HepG2 (cell line): ENCODE results near the gene OR2AT4. TPM values are rescaled to one million over a fixed set of nuclear protein-coding genes. Genes with fewer than 3 reads are reported as not detected.

Experiments
- CCDC6 ChIP-seq: sonication (generic); formaldehyde crosslinking; IDR thresholded peaks from 2 replicates; pipeline ENCODE4 v1.8.1; 2022; ENCODE audit warnings: mild to moderate bottlenecking, missing genetic modification reagents, moderate library complexity
- KIAA2018 ChIP-seq: sonication (generic); formaldehyde crosslinking; IDR thresholded peaks from 2 replicates; pipeline ENCODE4 v1.5.0; 2020; ENCODE audit warnings: mild to moderate bottlenecking, missing genetic modification reagents, borderline replicate concordance
- MIXL1 ChIP-seq: IDR thresholded peaks from 2 replicates; pipeline ENCODE4 v1.6.1; 2016
- NFIC ChIP-seq: IDR thresholded peaks from 2 replicates; pipeline ENCODE4 v1.6.1; 2012; ENCODE audit warnings: mild to moderate bottlenecking, low read length, inconsistent platforms
- PCBP1 ChIP-seq: fragments of 200-400 bp; formaldehyde crosslinking; IDR thresholded peaks from 2 replicates; pipeline ENCODE4 v1.6.1; 2017; ENCODE audit warnings: mild to moderate bottlenecking, low read depth, low read length, borderline replicate concordance
- SKIL ChIP-seq: sonication (generic); formaldehyde crosslinking; IDR thresholded peaks from 2 replicates; pipeline ENCODE4 v1.8.0; 2022; ENCODE audit warnings: missing genetic modification reagents, mild to moderate bottlenecking, moderate library complexity, borderline replicate concordance
- SNAPC2 ChIP-seq: sonication (generic); formaldehyde crosslinking; IDR thresholded peaks from 2 replicates; pipeline ENCODE4 v1.8.1; 2022; ENCODE audit warnings: mild to moderate bottlenecking, missing genetic modification reagents
- SNRNP70 ChIP-seq: fragments of 200-400 bp; formaldehyde crosslinking; IDR thresholded peaks from 2 replicates; pipeline ENCODE4 v1.6.1; 2017; ENCODE audit warnings: mild to moderate bottlenecking, low read depth, low read length, moderate library complexity
- TRIM22 ChIP-seq: fragments of 450-650 bp; IDR thresholded peaks from 2 replicates; pipeline ENCODE4 v1.6.1; 2017
- ZEB1 ChIP-seq: IDR thresholded peaks from 2 replicates; pipeline ENCODE4 v1.6.1; 2012; ENCODE audit warnings: mild to moderate bottlenecking, low read depth, inconsistent platforms; ENCODE audit not compliant: insufficient replicate concordance
- ZFX ChIP-seq: sonication (generic); formaldehyde crosslinking; IDR thresholded peaks from 2 replicates; pipeline ENCODE4 v1.4.0; 2020; ENCODE audit warnings: mild to moderate bottlenecking, low read depth, missing genetic modification reagents, moderate library complexity
- ZNF331 ChIP-seq: sonication (generic); formaldehyde crosslinking; IDR thresholded peaks from 2 replicates; pipeline ENCODE4 v1.4.0; 2020; ENCODE audit warnings: missing genetic modification reagents
- ZNF451 ChIP-seq: sonication (generic); formaldehyde crosslinking; IDR thresholded peaks from 2 replicates; pipeline ENCODE4 v1.5.0; 2020; ENCODE audit warnings: mild to moderate bottlenecking, missing genetic modification reagents
- ZNF598 ChIP-seq: sonication (generic); formaldehyde crosslinking; IDR thresholded peaks from 2 replicates; pipeline ENCODE4 v1.5.1; 2020; ENCODE audit warnings: mild to moderate bottlenecking, missing genetic modification reagents, borderline replicate concordance
- ZNF724P ChIP-seq: sonication (generic); formaldehyde crosslinking; IDR thresholded peaks from 2 replicates; pipeline ENCODE4 v1.8.0; 2022; ENCODE audit warnings: missing genetic modification reagents, borderline replicate concordance
- ZSCAN5A ChIP-seq: sonication (generic); formaldehyde crosslinking; IDR thresholded peaks from 2 replicates; pipeline ENCODE4 v1.8.0; 2022; ENCODE audit warnings: mild to moderate bottlenecking, missing genetic modification reagents, borderline replicate concordance
- polyA plus RNA-seq, 8 experiments: library from polyadenylated mRNA; depleted of rRNA in 3 of 8; stranded (reverse) in 7 of 8; unstranded in 1 of 8; fragments of >200 nt; fragmentation: Illumina TruSeq in 4 of 8; extraction: Trizol in 4 of 8; gene quantifications; 2 replicates each; pipeline versions ENCODE4 v1.2.1 to v1.2.3, GENCODE V29; 2011 to 2016; ENCODE audit warnings: low read depth in 4 of 8, missing spikeins in 1 of 8, mixed read lengths in 1 of 8; ENCODE audit not compliant: insufficient read depth in 1 of 8
- total RNA-seq, 5 experiments: library from RNA; depleted of rRNA; stranded (reverse); fragments of >200 nt; fragmentation: Illumina TruSeq; extraction: Trizol; gene quantifications; 2 replicates each; pipeline ENCODE4 v1.2.3, GENCODE V29; 2016; ENCODE audit warnings: low read depth in 1 of 5

OR2AT4 gene
- total and polyA plus RNA-seq, 2 of the 13 experiments (the other 11 are each of a cell fraction or from before 2014, with no cell fraction given), result not detected

GRCh38 chr11:75140269-75141138 is 43.8 kb upstream of the OR2AT4 start (continued):
- TF ChIP-seq KIAA2018 (CRISPR knock-in tag), result no peak
- TF ChIP-seq ZNF724P (CRISPR knock-in tag), result no peak
- peak; percentile 42; the same call in 1 of the 2 replicates for TF ChIP-seq ZFX
- no peak for TF ChIP-seq ZSCAN5A (CRISPR knock-in tag)
- TF ChIP-seq ZEB1, result no peak
- no peak for TF ChIP-seq NFIC
- TF ChIP-seq SKIL (CRISPR knock-in tag), result no peak
- 0 out of 2 replicates have a peak, but pooled peaks have one; percentile 52 for TF ChIP-seq CCDC6 (CRISPR knock-in tag)
- TF ChIP-seq PCBP1, result no peak
- no peak for TF ChIP-seq TRIM22
- TF ChIP-seq ZNF598, result no peak
- TF ChIP-seq MIXL1 (CRISPR knock-in tag), result no peak
- TF ChIP-seq SNRNP70, result no peak
- no peak for TF ChIP-seq SNAPC2
- TF ChIP-seq ZNF451 (CRISPR knock-in tag), result no peak
- 0 out of 2 replicates have a peak, but pooled peaks have one; percentile 43 for TF ChIP-seq ZNF331 (CRISPR knock-in tag)
